Inflammatory macrophage treated with lipopolysaccharide for 1 hour (primary cell): ENCODE measurements around the gene ANKRD34A.
A peak's percentile ranks its signal among the peaks of the same experiment; 100 is the strongest.

Source experiments
- DNase-seq, 2 donors: peaks; one replicate each; pipeline ENCODE4 v3.0.0-alpha.2; 2020 to 2022

The ANKRD34A gene

GRCh38 chr1:145990249-145990855, 26.0 kb upstream of the ANKRD34A start:
- no peak for DNase-seq

- DNase-seq: no peak
Measured at GRCh38 chr1:145988773-145989172, 24.4 kb upstream of the ANKRD34A start.

- DNase-seq: no peak
Measured at GRCh38 chr1:145987926-145988325, 23.6 kb upstream of the ANKRD34A start.

- DNase-seq: no peak
Measured at GRCh38 chr1:145986551-145986950, 22.2 kb upstream of the ANKRD34A start.

- DNase-seq: peak; percentile 60 to 67
Measured at GRCh38 chr1:145985502-145986439, 21.4 kb upstream of the ANKRD34A start.

- DNase-seq: no peak
Measured at GRCh38 chr1:145985129-145985501, 20.7 kb upstream of the ANKRD34A start.

- DNase-seq: no peak
Measured at GRCh38 chr1:145983960-145984830, 19.8 kb upstream of the ANKRD34A start.

GRCh38 chr1:145983206-145983675, 18.9 kb upstream of the ANKRD34A start:
- peak in 1 of 2 donors; percentile 44 for DNase-seq

- DNase-seq: no peak
Measured at GRCh38 chr1:145982010-145982723, 17.8 kb upstream of the ANKRD34A start.

GRCh38 chr1:145980457-145980994, 16.2 kb upstream of the ANKRD34A start:
- no peak for DNase-seq

- DNase-seq: no peak
Measured at GRCh38 chr1:145979746-145980456, 15.5 kb upstream of the ANKRD34A start.

GRCh38 chr1:145978854-145979745, 14.7 kb upstream of the ANKRD34A start:
- peak; percentile 98 to 100 for DNase-seq

GRCh38 chr1:145978471-145978853, 14.1 kb upstream of the ANKRD34A start:
- no peak for DNase-seq

GRCh38 chr1:145977486-145978470, 13.4 kb upstream of the ANKRD34A start:
- peak; percentile 58 to 79 for DNase-seq

- DNase-seq: no peak
Measured at GRCh38 chr1:145977016-145977415, 12.6 kb upstream of the ANKRD34A start.

GRCh38 chr1:145975216-145975615, 10.8 kb upstream of the ANKRD34A start:
- no peak for DNase-seq

GRCh38 chr1:145974721-145975120, 10.3 kb upstream of the ANKRD34A start:
- no peak for DNase-seq

- DNase-seq: no peak
Measured at GRCh38 chr1:145972580-145972979, 8.2 kb upstream of the ANKRD34A start.

GRCh38 chr1:145967288-145967687, 2.9 kb upstream of the ANKRD34A start:
- DNase-seq: no peak
